ENCODE data around the gene DOCK1. TPM values are rescaled to one million over a fixed set of nuclear protein-coding genes. Genes with fewer than 3 reads are reported as not detected.
"Not testable (repeated sequence)": the region's sequence is repeated elsewhere in the genome, so short reads cannot be mapped to it uniquely, and the experiment has no call there.

The DOCK1 gene
- total RNA-seq, 3 donors from 2014 or later: 50.4 to 101 (median 69.2) TPM

DNA sequence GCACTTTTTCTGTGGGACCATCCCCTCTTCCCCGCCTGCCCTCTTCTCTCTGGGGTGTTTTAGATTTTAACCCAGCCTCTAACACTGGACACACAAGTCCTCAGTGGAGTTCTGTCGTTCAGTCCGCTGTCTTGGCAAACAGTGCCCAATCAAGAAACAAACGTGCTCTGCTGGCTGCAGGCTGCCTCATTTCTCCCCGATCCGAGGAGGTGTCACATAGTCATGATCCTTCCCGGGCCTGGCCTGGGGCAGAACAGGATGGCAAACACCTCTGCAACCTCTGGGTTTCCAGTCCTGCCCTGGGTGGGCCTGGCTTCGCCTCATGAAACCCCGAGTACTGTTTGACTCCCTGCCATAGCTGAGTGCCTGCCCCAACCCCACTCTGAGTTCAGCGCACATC, 402.1 kb downstream of the DOCK1 start:
- no peak for TF ChIP-seq POLR2AphosphoS5 (IDR thresholded peaks at IDR 0.05)
- TF ChIP-seq POLR2A (IDR thresholded peaks at IDR 0.05): no peak
- TF ChIP-seq, protein P1, sequence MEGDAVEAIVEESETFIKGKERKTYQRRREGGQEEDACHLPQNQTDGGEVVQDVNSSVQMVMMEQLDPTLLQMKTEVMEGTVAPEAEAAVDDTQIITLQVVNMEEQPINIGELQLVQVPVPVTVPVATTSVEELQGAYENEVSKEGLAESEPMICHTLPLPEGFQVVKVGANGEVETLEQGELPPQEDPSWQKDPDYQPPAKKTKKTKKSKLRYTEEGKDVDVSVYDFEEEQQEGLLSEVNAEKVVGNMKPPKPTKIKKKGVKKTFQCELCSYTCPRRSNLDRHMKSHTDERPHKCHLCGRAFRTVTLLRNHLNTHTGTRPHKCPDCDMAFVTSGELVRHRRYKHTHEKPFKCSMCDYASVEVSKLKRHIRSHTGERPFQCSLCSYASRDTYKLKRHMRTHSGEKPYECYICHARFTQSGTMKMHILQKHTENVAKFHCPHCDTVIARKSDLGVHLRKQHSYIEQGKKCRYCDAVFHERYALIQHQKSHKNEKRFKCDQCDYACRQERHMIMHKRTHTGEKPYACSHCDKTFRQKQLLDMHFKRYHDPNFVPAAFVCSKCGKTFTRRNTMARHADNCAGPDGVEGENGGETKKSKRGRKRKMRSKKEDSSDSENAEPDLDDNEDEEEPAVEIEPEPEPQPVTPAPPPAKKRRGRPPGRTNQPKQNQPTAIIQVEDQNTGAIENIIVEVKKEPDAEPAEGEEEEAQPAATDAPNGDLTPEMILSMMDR (IDR thresholded peaks at IDR 0.05): no peak
- DNase-seq (ENCODE audit: low spot score in 2 of 2): no peak
- Histone ChIP-seq H3K27ac (no peak overlapping the region), H3K4me1 (no peaks in the 10 kb centered on the region), H3K4me3 (no peak overlapping the region), H3K36me3 (no peaks in the 10 kb centered on the region), H3K9me3 (no peaks in the 10 kb centered on the region), H3K27me3 (no peaks in the 10 kb centered on the region)
- intact Hi-C loops (cut with DNase I; ENCODE audit: low total_unique reads): no loop called here

DNA sequence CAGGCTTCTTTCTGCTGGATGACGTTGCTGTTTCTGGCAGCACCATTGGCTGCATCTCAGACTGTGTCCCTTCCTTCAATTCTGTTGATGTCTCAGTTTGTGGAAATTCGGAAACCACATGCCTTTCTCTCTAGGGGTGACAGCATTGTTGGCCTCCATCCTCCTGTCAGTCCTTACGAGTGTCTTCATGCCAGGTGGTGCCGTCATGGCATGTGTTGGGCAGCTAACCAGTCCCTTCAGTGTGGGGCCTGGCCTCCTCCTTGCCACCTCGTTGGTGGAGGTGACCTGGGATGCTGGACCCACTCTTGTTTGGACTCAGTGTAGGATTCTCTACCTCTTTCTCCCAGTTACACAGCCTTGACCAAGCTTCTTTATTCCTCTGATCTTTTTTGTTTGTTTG, 402.8 kb downstream of the DOCK1 start:
- Histone ChIP-seq H3K36me3 (no peaks in the 10 kb centered on the region), H3K27ac (no peak overlapping the region), H3K27me3 (no peaks in the 10 kb centered on the region), H3K4me3 (no peak overlapping the region), H3K9me3 (no peaks in the 10 kb centered on the region), H3K4me1 (no peaks in the 10 kb centered on the region)
- TF ChIP-seq POLR2A (IDR thresholded peaks at IDR 0.05): no peak
- TF ChIP-seq, protein P1 (IDR thresholded peaks at IDR 0.05): no peak
- TF ChIP-seq POLR2AphosphoS5 (IDR thresholded peaks at IDR 0.05): no peak
- intact Hi-C loops (cut with DNase I; ENCODE audit: low total_unique reads): no loop called here
- no peak for DNase-seq (ENCODE audit: low spot score in 2 of 2)

GRCh38 chr10:127309619-127310018, 404.4 kb downstream of the DOCK1 start:
- DNase-seq (ENCODE audit: low spot score in 2 of 2); H3K36me3 ChIP-seq; H3K4me1 ChIP-seq; H3K9me3 ChIP-seq; intact Hi-C loops (cut with DNase I; ENCODE audit: low total_unique reads); H3K4me3 ChIP-seq; H3K27ac ChIP-seq; H3K27me3 ChIP-seq: not testable (repeated sequence)

GRCh38 chr10:127310430-127310829, 405.2 kb downstream of the DOCK1 start:
- Histone ChIP-seq H3K27ac (no peak overlapping the region), H3K4me3 (no peak overlapping the region), H3K4me1 (no peaks in the 10 kb centered on the region), H3K27me3 (no peaks in the 10 kb centered on the region), H3K36me3 (no peaks in the 10 kb centered on the region), H3K9me3 (no peaks in the 10 kb centered on the region)
- intact Hi-C loops (cut with DNase I; ENCODE audit: low total_unique reads): no loop called here
- TF ChIP-seq POLR2A (IDR thresholded peaks at IDR 0.05): no peak
- no peak for DNase-seq (ENCODE audit: low spot score in 2 of 2)

DNA sequence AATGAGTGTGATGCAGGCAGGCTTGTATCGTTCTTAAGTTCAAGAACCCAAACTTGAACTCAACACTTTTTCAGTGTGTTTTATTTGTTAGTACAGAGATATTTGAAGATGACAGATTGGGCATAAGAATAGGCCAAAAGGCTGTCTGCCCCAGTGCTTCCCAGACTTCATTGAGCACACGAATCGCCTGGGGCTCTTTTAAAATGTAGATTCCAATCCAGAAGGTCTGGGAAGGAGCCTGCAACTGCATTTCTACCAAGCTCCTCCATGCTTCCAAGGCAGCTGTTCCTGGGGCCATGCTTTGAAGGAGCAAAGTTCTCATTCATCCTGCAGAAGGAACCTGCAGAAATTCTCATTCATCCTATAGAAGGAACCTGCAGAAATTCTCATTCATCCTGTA, 405.7 kb downstream of the DOCK1 start:
- no peak for TF ChIP-seq POLR2AphosphoS5 (IDR thresholded peaks at IDR 0.05)
- TF ChIP-seq POLR2A (IDR thresholded peaks at IDR 0.05): no peak
- TF ChIP-seq, protein P1 (IDR thresholded peaks at IDR 0.05): no peak
- no peak for DNase-seq (ENCODE audit: low spot score in 2 of 2)
- H3K27ac ChIP-seq: no peak overlapping the region
- no peaks in the 10 kb centered on the region for H3K9me3 ChIP-seq
- H3K36me3 ChIP-seq: no peaks in the 10 kb centered on the region
- no peaks in the 10 kb centered on the region for H3K4me1 ChIP-seq
- intact Hi-C loops (cut with DNase I; ENCODE audit: low total_unique reads): no loop called here
- H3K4me3 ChIP-seq: no peak overlapping the region
- H3K27me3 ChIP-seq: no peaks in the 10 kb centered on the region

DNA sequence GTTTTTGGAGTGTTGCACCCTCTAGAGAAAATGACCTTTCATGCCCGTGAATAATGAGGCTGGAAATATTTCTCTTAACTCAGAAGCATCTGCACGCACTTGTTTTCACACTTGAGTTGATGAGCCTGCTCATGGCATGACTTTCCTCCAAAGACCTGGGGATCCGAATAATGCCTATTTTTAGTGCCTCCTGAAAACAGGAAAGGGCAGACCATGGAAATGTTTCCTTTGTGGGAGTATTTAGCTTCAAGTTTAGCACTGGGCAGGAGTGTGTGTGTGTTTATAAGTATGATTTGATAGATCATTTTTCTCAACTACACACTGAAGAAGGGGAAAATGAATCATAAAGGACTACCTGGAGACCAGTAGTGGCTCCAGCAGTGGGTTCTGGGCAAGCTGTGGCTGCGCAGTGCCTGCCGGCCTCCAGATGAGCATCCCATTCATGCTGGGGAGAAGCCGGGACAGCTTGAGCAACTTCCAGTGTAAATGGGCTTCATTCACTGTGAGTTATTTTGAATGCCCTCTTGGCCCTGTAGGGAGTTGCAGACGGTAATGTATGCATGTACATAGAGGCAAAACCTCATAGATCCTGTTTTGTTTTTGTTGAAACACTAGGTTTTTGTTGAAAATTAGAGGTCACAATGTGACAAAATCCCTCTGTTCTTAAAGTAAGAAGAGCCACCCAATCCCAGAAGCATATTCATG, 408.9 kb downstream of the DOCK1 start:
- DNase-seq (ENCODE audit: low spot score in 2 of 2): no peak
- no peaks in the 10 kb centered on the region for H3K27me3 ChIP-seq
- H3K4me3 ChIP-seq: no peak overlapping the region
- H3K27ac ChIP-seq: no peak overlapping the region
- no peaks in the 10 kb centered on the region for H3K9me3 ChIP-seq
- intact Hi-C loops (cut with DNase I; ENCODE audit: low total_unique reads): no loop called here
- no peaks in the 10 kb centered on the region for H3K36me3 ChIP-seq
- no peaks in the 10 kb centered on the region for H3K4me1 ChIP-seq
- TF ChIP-seq POLR2AphosphoS5 (IDR thresholded peaks at IDR 0.05) (no peak), POLR2A (IDR thresholded peaks at IDR 0.05) (no peak)
- TF ChIP-seq, protein P1 (IDR thresholded peaks at IDR 0.05): no peak

Data from breast epithelium (tissue), 4 donors.